ELF-1 (cell line): ENCODE measurements around the gene GPR146.

Experiments used
- DNase-seq: peaks from one replicate; pipeline ENCODE4 v3.0.0-alpha.2; 2016; ENCODE audit warnings: low read depth, low spot score

GPR146 gene

DNA sequence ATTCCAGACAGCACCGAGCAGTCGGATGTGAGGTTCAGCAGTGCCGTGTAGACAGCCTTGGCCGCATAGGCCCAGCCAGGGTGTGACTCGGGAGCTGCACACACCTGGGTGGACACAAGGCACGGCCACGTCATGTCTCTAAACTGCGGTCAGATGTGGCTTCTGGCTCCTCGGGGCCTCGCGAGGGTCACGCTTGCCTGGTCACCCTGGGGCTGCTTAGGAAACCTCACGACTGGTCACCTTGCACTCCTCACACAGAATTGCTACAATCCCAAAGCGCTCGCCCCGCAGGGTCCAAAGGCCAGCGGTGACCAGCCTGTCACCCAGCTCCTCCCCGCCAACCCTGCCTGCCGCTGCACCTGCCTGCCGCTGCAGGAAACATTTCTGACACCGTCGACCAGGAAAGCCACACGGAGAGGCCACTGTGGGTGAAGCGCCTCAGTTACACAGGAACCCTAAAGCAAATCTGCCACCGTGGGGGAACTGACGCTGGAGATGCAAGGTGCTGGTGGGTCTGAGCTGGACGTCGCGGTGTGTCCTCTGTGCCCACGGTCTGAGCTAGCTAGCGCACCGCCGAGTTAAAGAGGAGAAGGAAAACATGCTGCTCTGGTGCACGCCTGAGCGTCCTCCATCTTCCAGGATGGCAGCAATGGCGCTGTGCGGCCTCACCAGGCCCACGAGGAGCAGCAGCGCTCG is 48.6 kb downstream of the GPR146 start:
- no peak for DNase-seq

DNA sequence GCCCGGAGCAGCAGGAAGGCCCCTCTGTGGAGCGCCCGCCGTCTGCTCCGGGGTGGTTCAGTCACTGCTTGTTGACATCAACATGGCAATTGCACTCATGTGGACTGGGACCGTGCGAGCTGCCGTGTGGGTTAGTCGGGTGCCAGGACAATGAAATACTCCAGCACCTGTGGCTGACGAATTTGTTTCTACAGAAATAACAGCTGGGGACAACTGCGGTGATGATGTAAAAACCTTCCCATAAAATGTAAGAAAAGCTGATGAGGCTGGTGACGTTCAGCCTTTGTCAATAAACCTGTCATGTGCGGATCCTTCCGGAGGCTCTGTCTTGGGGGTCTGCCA is 49.1 kb downstream of the GPR146 start:
- no peak for DNase-seq

GRCh38 chr7:1093916-1094508 is 49.7 kb downstream of the GPR146 start:
- no peak for DNase-seq

GRCh38 chr7:1094870-1095269 is 50.5 kb downstream of the GPR146 start:
- DNase-seq: no peak

DNA sequence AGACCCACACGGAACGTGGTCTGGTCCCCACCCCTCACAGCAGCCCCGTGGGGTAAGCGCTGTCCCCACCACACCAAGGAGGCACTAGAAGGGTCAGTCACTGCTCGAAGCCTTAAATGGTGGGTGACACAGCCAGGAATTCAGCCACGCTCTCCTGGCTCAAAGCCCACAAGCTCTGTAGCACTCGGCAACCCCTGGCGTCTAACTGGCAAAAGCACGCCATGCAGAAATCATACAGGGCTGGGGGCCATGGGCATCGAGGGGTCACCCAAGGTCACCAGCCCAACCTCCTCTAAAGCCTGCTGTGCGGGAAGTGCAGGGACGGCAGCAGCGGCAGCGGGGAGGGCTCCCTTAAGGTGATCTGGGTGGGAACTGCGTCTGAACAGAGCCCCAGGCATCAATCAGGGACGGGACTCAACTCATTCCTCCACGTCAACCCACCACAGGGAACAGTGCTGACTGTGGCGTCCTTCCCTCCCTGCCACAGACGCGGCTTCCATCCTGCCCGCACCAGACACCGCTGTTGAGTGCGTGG is 51.3 kb downstream of the GPR146 start:
- DNase-seq: peak; percentile 33

DNA sequence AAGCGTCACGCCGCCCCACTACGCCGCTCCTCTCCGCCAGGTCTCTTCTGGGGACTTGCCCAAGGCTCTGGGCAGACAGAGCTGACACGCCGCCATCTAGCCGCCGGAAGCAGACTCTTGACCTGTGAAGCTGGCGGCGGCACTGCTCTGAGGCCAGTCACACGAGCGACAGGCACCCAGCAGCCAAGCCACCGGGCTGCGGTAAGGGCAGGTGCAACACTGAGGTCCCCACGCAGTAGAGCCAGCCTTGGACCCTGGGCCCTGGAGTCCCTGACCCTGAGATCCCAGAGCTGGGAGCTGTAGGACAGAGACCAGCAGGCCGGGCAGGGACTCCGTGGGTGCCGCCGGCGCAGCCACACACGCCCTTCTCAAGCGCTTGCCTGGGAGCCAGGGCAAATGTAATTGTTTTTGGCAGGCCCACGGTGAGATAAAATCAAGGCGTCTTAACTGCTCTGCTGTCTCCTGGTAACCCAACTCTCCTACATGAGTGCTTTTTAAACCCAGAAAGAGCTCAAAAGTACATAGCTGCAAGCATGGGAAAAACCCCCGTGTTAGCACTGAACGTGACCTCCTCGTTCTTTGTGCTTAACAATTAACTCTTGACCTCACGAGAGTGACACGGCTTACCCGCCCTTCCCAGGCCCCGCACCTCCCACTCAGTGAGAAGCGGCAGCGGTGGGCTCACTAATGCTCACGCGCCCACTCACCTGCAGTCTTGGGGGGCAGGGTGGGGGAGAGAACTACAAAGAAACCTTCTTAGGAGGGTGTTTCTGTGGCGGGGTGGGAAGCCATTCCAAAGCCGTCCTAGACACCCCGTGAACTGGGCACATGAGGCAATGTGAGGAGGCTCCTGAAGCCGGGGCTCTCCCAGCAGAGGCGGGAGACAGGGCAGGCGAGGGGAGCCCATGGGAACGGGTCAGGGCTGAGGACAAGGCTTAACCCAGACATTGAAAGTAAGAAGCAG is 52.1 kb downstream of the GPR146 start:
- no peak for DNase-seq

- no peak for DNase-seq
These were observed 52.8 kb downstream of the GPR146 start for GRCh38 chr7:1097120-1097504.

- DNase-seq: no peak
These were observed 54.2 kb downstream of the GPR146 start for GRCh38 chr7:1098243-1099153.

DNA sequence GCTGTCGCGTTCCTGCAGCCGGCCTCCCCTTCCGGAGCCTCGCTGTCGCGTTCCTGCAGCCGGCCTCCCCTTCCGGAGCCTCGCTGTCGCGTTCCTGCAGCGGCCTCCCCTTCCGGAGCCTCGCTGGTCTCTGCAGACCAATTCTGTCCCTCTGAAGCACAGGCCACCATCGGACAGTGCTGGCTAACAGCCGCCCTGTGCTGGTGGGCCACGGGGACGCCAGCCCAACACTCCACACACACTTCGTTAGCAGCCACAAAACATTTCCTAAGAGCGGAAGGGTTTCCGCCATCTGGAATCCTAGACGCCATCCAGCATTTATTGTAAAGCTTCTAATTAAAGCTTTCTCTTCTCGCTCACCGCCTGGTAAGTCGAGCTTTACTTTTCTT is 54.8 kb downstream of the GPR146 start:
- DNase-seq: no peak

- no peak for DNase-seq
These were observed 55.3 kb downstream of the GPR146 start for GRCh38 chr7:1099637-1100036.

DNA sequence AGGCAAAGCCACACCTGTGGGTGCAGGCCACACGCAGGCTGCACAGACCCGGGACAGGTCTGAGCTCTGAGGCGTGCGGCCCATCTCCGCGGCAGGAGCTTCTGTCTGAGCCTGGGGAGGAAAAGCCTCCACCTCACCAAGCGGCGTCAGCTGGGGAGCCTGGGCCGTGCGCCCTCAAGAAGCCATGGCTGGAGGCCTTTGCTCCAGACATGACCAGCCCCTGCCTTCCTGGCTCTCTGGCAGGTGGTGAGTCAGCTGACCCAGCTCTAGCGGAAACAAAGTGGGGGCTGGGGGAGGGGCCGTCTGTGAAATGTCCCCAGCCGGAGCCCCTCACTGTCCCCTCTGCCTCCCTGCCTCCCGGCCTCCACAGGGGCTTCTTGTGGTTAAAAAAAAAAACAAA is 56.0 kb downstream of the GPR146 start:
- DNase-seq: no peak

DNA sequence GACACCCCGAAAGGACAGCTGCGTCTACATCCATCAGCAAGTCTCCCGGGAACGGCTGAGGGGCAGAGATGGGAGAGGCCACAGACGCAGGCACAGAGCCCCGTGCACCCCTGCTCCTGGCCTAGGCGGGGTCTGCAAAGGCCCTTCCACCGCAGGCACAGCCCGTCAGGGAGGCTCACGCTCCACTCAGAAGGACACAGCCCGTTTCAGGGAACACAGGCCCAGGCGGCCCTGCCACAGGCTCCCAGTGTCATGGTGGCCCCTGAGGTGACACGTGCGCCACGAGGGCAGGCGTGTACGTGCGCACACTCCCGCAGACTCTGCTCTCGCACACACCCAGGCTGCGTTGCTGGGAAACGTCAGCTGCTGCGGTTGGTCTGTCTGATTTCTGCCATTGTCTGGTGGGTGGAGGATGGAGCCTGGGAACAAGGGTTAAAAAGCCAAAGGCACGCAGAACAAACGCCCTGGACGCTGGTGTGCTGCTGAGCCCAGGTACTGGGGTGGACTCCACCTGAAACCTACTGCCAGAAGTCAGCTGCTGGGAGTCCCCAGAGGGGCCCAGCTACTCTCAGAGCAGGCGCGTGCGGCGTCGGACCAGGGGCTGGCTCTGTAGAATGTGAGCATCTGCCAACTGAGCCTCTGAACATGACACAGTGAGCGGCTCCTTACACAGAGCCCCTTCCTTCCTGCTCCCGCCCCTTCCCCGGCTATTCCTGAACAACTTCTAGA is 56.7 kb downstream of the GPR146 start:
- DNase-seq: no peak

GRCh38 chr7:1101563-1102431 is 57.5 kb downstream of the GPR146 start:
- DNase-seq: no peak

GRCh38 chr7:1103009-1103788 is 58.9 kb downstream of the GPR146 start:
- DNase-seq: no peak

GRCh38 chr7:1103789-1104515 is 59.6 kb downstream of the GPR146 start:
- no peak for DNase-seq

GRCh38 chr7:1104516-1105179 is 60.3 kb downstream of the GPR146 start:
- DNase-seq: no peak

DNA sequence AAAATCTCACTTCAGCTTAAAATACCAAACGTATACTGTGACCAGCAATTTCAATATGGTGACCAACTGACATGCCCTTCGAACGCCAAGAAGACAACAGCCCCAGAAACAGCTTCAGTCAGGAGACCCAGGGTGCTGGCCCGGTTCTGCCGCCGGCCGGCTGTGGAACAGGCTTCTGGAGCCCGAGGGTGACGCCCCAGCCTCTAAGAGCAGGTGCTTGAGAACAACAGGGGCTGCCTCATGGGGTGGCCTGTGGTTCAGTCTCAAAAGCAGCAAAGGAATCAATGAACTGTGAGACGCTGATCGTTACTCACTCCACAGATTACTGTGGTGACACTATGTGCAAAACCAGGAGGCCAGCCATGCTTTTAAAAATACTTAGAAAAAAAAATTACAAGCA is 60.8 kb downstream of the GPR146 start:
- no peak for DNase-seq
